ENCODE measurements around the gene MOV10. TPM values are rescaled to one million over a fixed set of nuclear protein-coding genes. Genes with fewer than 3 reads are reported as not detected.

The MOV10 gene
- total RNA-seq, 1 donor from 2014 or later: 47.5 TPM

GRCh38 chr1:112735752-112736151 is 61.3 kb downstream of the MOV10 start:
- Histone ChIP-seq H3K27me3 (no peaks in the 10 kb centered on the region), H3K79me2 (ENCODE audit: low read depth) (no peaks in the 10 kb centered on the region), H2AFZ (replicated peaks) (no peak overlapping the region), H3F3A (ENCODE audit: low read depth) (no peaks in the 10 kb centered on the region), H3K27ac (no peak overlapping the region), H3K4me3 (no peak overlapping the region), H3K36me3 (no peaks in the 10 kb centered on the region), H3K9me3 (ENCODE audit: low read depth) (no peaks in the 10 kb centered on the region), H3K9ac (no peak overlapping the region), H3K4me2 (no peak overlapping the region), H3K4me1 (no peaks in the 10 kb centered on the region), H4K20me1 (ENCODE audit: low read depth) (no peaks in the 10 kb centered on the region)
- Mint-ChIP-seq H3K4me1 (peaks cover 2% of the 10 kb centered on the region), H3K27me3 (ENCODE audit: insufficient read depth, low read depth) (peaks cover 5% of the 10 kb centered on the region), H3K9me3 (no peaks in the 10 kb centered on the region), H3K27ac (no peak overlapping the region), H3K4me3 (no peak overlapping the region), H3K36me3 (no peaks in the 10 kb centered on the region)
- no peak for TF ChIP-seq EZH2phosphoT487 (IDR thresholded peaks at IDR 0.05)
- no peak for TF ChIP-seq EZH2 (IDR thresholded peaks at IDR 0.05)
- TF ChIP-seq CTCF (IDR thresholded peaks at IDR 0.05): no peak
- no peak for DNase-seq (ENCODE audit: low spot score)

GRCh38 chr1:112737573-112737972 is 63.1 kb downstream of the MOV10 start:
- Histone ChIP-seq H3K27me3 (peaks cover 13% of the 10 kb centered on the region), H3K9me3 (ENCODE audit: low read depth) (no peaks in the 10 kb centered on the region), H4K20me1 (ENCODE audit: low read depth) (no peaks in the 10 kb centered on the region), H3K36me3 (no peaks in the 10 kb centered on the region), H3K9ac (no peak overlapping the region), H3K79me2 (ENCODE audit: low read depth) (no peaks in the 10 kb centered on the region), H2AFZ (replicated peaks) (no peak overlapping the region), H3K4me1 (no peaks in the 10 kb centered on the region), H3K4me3 (no peak overlapping the region), H3K4me2 (no peak overlapping the region), H3F3A (ENCODE audit: low read depth) (no peaks in the 10 kb centered on the region), H3K27ac (no peak overlapping the region)
- H3K9me3 Mint-ChIP-seq: peaks cover 4% of the 10 kb centered on the region
- no peak overlapping the region for H3K4me3 Mint-ChIP-seq
- TF ChIP-seq CTCF (IDR thresholded peaks at IDR 0.05): no peak
- no peak overlapping the region for H3K27ac Mint-ChIP-seq
- no peak for DNase-seq (ENCODE audit: low spot score)
- peaks cover 10% of the 10 kb centered on the region for H3K27me3 Mint-ChIP-seq (ENCODE audit: insufficient read depth, low read depth)
- H3K36me3 Mint-ChIP-seq: no peaks in the 10 kb centered on the region
- no peaks in the 10 kb centered on the region for H3K4me1 Mint-ChIP-seq

DNA sequence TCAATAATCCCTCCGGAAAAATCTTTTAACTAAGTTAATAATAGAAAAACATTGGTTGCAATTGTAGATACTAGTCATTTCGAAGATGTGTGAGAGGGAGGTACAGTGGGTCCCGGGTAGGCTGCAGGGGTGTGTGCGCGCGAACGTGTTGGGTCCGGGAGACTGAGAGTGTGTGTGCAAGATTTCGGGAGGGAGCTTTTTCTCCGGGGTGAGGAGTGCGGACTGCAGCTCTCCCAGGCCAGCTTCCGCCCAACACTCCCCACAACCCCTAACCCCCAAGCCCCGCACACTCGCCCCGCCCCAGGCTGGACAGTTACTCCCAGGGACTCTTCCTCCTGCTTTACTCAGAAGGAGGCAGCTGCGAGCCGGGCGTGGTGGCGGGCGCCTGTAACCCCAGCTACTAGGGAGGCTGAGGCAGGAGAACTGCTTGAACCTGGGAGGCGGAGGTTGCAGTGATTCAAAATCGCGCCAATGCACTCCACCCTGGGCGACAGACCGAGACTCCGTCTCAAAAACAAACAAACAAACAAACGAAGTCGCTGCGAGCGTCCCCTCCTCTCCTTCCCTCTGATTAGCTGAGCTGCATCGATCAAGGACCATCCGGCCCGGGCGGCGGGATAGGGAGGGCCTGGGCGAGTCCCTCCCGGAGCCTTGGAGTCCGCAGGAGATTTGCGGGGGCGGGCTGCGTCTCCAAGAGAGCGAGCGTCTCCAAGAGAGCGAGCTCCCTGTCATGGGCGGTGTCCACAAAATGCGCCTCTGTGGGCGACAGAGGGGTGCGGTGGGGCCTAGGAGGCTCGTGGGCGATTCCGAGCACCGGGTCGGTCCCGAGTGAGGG is 68.9 kb downstream of the MOV10 start:
- no peak overlapping the region for H3K9ac ChIP-seq
- peak; percentile 41 for DNase-seq (ENCODE audit: low spot score)
- H3K4me2 ChIP-seq: peak overlapping the region; percentile 62
- H3K4me1 ChIP-seq: no peaks in the 10 kb centered on the region
- Mint-ChIP-seq H3K9me3 (peaks cover 14% of the 10 kb centered on the region), H3K27ac (no peak overlapping the region), H3K36me3 (peaks cover 5% of the 10 kb centered on the region), H3K4me1 (no peaks in the 10 kb centered on the region), H3K4me3 (no peak overlapping the region), H3K27me3 (ENCODE audit: insufficient read depth, low read depth) (peaks cover 25% of the 10 kb centered on the region)
- H3K4me3 ChIP-seq: peak overlapping the region; percentile 29
- no peaks in the 10 kb centered on the region for H3K36me3 ChIP-seq
- H3K27me3 ChIP-seq: peaks cover 52% of the 10 kb centered on the region
- H3F3A ChIP-seq (ENCODE audit: low read depth): no peaks in the 10 kb centered on the region
- TF ChIP-seq EZH2phosphoT487 (IDR thresholded peaks at IDR 0.05) (no peak), CTCF (IDR thresholded peaks at IDR 0.05) (no peak), EZH2 (IDR thresholded peaks at IDR 0.05) (no peak)
- no peaks in the 10 kb centered on the region for H3K9me3 ChIP-seq (ENCODE audit: low read depth)
- no peak overlapping the region for H3K27ac ChIP-seq
- H2AFZ ChIP-seq (replicated peaks): peak overlapping the region; percentile 58
- H3K79me2 ChIP-seq (ENCODE audit: low read depth): no peaks in the 10 kb centered on the region
- no peaks in the 10 kb centered on the region for H4K20me1 ChIP-seq (ENCODE audit: low read depth)
